Mesenteric fat pad (tissue), 1 donor: ENCODE results near the gene RSPH3. TPM values are rescaled to one million over a fixed set of nuclear protein-coding genes. Genes with fewer than 3 reads are reported as not detected.

Experiments used
- DNase-seq: peaks from one replicate; pipeline ENCODE4 v3.0.0-alpha.2; 2020; ENCODE audit warnings: low spot score
- total RNA-seq: library from RNA; stranded (reverse); fragmentation: NEBNext Ultra II Directional; extraction: Animal tissue kit (Norgen Biotek cat#: 25700); gene quantifications from one replicate; pipeline ENCODE4 v1.2.1, GENCODE V29; 2021
- donor health status: DM: yes; HTN: yes; CAD: no.

RSPH3 gene
- total RNA-seq, 1 donor from 2014 or later = 6.7 TPM

DNA sequence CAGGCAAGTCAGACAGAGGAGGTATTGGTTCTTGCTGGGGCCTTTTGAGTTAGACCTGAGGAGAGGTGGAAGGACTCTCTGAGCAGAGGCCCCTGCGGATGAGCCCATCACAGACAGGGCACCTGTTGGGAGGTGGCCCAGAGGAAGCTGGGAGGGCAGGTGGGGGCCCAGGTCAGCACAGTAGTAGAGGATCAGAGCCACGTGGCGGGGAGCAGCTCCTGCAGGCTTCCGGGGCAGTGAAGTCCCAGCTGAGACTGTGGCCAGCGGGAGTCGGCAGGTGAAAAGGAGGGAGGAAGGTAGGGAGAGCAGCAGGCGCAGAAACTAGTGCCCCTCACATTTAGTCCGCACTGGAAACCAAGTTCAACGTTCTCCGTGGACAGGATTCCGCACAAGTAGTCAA lies 61.8 kb downstream of the RSPH3 start:
- no peak for DNase-seq

DNA sequence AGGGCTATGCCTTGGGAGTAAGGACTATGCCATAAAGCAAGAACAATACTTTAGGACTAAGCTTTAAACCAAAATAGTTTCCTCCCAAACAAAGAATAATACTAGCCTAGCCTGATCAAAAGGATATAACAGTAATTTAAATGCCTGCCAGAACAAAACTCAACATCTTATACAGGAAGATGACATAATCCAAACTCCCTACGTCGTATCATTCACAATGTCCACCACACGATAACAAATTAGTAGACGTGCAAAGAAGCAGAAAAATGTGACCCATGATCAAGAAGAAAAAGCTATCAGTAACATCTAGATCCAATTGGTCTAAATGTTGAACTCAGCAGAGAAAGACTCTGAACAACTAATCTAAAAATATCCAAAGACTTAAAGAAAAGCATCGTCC lies 65.8 kb downstream of the RSPH3 start:
- no peak for DNase-seq

DNA sequence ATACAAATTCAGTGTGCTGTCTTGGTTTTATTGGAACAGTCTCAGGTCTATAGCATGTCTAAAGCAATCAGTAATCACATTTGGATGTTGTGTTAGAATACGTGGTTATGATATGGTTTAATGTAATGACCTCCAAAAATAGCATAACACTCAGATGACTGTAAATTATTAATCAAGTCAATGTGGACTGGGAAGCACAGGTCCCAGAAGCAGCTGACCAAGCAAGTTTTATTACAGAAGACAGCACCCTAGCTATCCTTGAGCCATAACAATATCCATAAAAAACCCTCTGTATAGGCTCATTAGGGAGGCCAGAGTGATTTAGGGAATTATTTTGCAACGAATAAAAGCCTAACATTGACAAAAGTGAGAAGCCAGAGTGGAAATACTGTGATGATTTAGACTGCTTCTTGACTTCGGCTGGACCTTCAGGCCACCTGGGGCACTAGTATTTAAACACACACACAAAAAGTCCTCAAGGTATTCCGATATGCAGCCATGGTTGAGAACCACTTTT lies 66.9 kb downstream of the RSPH3 start:
- DNase-seq = no peak

DNA sequence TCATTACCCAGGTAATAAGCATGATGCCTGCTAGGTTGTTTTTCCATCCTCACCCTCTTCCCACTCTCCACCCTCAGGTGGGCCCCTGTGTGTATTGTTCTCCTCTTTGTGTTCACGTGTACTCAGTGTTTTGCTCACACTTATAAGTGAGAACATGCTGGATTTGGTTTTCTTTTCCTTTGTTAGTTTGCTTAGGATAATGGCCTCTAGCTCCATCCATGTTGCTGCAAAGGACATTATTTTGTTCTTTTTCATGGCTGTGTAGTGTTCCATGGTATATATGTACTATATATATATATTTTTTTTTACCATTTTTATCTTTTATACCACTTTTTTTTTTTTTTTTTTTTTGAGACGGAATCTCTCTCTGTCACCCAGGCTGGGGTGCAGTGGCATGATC lies 71.9 kb downstream of the RSPH3 start:
- no peak for DNase-seq

DNA sequence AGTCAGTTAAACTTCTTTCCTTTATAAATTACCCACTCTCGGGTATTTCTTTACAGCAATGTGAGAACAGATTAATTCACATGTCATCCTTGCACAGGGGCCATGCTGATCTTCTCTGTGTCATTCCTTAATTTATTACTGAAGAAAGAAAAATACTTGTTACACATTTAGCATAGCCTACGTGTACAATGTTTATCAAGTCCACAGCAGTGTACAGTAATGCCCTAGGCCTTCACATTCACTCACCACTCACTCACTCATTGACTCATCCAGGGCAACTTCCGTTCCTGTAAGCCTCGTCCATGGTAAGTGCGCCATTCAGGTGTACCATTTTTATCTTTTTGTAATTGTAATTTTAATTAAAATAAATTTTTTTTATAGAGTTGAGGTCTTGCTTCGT lies 73.6 kb downstream of the RSPH3 start:
- no peak for DNase-seq

DNA sequence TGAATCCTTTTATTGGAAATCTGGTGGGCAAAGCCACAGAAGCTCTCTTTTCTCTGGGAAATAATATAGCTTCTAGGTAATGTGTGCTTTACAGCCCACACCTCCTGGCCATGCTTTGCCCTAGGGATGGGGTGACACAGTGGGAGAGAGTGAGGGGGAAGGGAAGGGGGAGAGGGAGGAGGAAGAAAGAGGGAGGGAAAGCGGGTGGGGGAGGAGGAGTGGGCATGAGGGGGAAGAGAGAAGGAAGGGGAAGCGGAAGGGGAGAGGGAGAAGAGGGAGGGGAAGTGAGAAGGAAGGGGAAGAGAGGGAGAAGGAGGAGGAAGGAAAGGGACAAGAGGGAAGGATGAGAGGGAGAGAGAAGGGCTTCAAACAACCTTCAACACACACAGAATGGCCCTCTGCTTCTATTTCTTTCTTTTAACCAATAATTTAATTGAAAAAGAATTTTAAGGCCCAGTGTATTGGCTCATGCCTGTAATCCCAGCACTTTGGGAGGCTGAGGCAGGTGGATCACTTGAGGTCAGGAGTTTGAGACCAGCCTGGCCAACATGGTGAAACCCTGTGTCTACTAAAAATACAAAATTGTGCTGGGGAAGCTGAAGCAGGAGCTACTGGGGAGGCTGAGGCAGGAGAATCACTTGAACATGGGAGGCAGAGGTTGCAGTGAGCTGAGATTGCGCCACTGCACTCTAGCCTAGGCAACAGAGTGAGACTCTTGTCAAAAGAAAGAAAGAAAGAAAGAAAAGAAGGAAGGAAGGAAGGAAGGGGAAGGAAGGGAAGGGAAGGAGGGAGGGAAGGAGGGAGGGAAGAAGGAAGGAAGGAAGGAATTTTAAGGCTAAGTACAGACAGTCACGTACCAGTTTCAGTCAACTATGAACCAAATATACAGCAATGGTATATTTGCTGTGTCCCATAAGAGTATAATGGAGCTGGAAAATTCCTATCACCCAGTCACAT lies 75.2 kb downstream of the RSPH3 start:
- DNase-seq = no peak

DNA sequence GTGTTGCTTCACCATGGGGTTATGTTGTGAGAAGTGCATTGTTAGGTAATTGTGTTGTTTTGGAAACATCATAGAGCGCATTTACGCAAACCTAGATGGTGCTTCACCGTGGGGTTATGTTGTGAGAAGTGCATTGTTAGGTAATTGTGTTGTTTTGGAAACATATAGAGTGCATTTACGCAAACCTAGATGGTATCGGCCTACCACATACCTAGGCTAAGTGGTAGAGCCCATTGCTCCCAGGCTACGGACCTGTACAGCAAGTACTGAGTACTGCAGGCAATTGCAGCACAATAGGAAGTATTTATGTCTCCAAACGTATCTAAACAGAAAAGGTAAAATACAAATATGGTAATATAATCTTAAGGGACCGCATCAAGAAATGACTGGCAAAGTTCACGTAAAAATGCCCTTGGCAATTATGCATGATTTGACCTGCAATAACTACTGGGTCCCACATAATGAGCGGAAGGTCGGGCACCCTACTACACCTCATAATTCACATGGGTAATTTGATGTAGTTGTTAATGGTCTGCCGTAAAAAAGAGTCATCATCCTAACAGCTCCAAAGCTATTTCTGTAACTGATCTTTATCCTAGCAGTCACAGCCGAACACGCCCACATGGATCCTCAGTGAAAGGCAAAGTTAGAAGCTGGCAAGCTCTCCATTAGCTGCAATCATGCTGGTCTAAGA lies 76.0 kb downstream of the RSPH3 start:
- DNase-seq = no peak

Other genes with a start within 250 kb of the RSPH3 start
- 43.1 TPM for gene EZR, start 180.8 kb downstream of the RSPH3 start, total RNA-seq
- 5.7 TPM for gene TAGAP, start 44.8 kb upstream of the RSPH3 start, total RNA-seq
- 1.2 TPM for gene FNDC1, start 169.2 kb upstream of the RSPH3 start, total RNA-seq